Measurements from ENCODE around the gene FLOT2.
"Not testable (repeated sequence)": the region's sequence is repeated elsewhere in the genome, so short reads cannot be mapped to it uniquely, and the experiment has no call there.

The FLOT2 gene

GRCh38 chr17:28882154-28882895, 15.2 kb downstream of the FLOT2 start:
- no peak overlapping the region for H3K4me3 ChIP-seq (ENCODE audit: low read depth, low read length)
- no peak for DNase-seq (ENCODE audit: low read depth)
- in situ Hi-C loops (cut with HindIII; ENCODE audit: low sequenced_read_pairs): no loop called here
- no peak for TF ChIP-seq CTCF (IDR thresholded peaks at IDR 0.05; ENCODE audit: low read depth, low read length, missing control alignments)

GRCh38 chr17:28881533-28882056, 15.9 kb downstream of the FLOT2 start:
- no peak overlapping the region for H3K4me3 ChIP-seq (ENCODE audit: low read depth, low read length)
- in situ Hi-C loops (cut with HindIII; ENCODE audit: low sequenced_read_pairs): no loop called here
- no peak for DNase-seq (ENCODE audit: low read depth)
- no peak for TF ChIP-seq CTCF (IDR thresholded peaks at IDR 0.05; ENCODE audit: low read depth, low read length, missing control alignments)

GRCh38 chr17:28880572-28880945, 17.0 kb downstream of the FLOT2 start:
- TF ChIP-seq CTCF (IDR thresholded peaks at IDR 0.05; ENCODE audit: low read depth, low read length, missing control alignments): no peak
- in situ Hi-C loops (cut with HindIII; ENCODE audit: low sequenced_read_pairs): no loop called here
- H3K4me3 ChIP-seq (ENCODE audit: low read depth, low read length): no peak overlapping the region
- no peak for DNase-seq (ENCODE audit: low read depth)

- in situ Hi-C loops (cut with HindIII; ENCODE audit: low sequenced_read_pairs): loop anchor here (5.0 kb wide), 1 partner anchor 93 kb away; no protein-coding TSS in a partner anchor
- no peak overlapping the region for H3K4me3 ChIP-seq (ENCODE audit: low read depth, low read length)
- no peak for TF ChIP-seq CTCF (IDR thresholded peaks at IDR 0.05; ENCODE audit: low read depth, low read length, missing control alignments)
- DNase-seq (ENCODE audit: low read depth): no peak
Measured at GRCh38 chr17:28879886-28880571, 17.5 kb downstream of the FLOT2 start.

GRCh38 chr17:28878981-28879380, 18.6 kb downstream of the FLOT2 start:
- H3K4me3 ChIP-seq (ENCODE audit: low read depth, low read length): no peak overlapping the region
- in situ Hi-C loops (cut with HindIII; ENCODE audit: low sequenced_read_pairs): loop anchor here (5.0 kb wide), 1 partner anchor 92 kb away; no protein-coding TSS in a partner anchor
- peak; percentile 15 for DNase-seq (ENCODE audit: low read depth)
- TF ChIP-seq CTCF (IDR thresholded peaks at IDR 0.05; ENCODE audit: low read depth, low read length, missing control alignments): peak; percentile 53

GRCh38 chr17:28878158-28878910, 19.2 kb downstream of the FLOT2 start:
- in situ Hi-C loops (cut with HindIII; ENCODE audit: low sequenced_read_pairs): loop anchor here (5.0 kb wide), 1 partner anchor 91 kb away; no protein-coding TSS in a partner anchor
- no peak for TF ChIP-seq CTCF (IDR thresholded peaks at IDR 0.05; ENCODE audit: low read depth, low read length, missing control alignments)
- no peak for DNase-seq (ENCODE audit: low read depth)
- no peak overlapping the region for H3K4me3 ChIP-seq (ENCODE audit: low read depth, low read length)

- not testable (repeated sequence) for H3K4me3 ChIP-seq (ENCODE audit: low read depth, low read length); DNase-seq (ENCODE audit: low read depth)
- in situ Hi-C loops (cut with HindIII; ENCODE audit: low sequenced_read_pairs): loop anchor here (5.0 kb wide), 1 partner anchor 90 kb away; no protein-coding TSS in a partner anchor
Measured at GRCh38 chr17:28877150-28877711, 20.3 kb downstream of the FLOT2 start.

All from astrocyte of the cerebellum (primary cell).